ENCODE results near the gene NDST1. TPM values are rescaled to one million over a fixed set of nuclear protein-coding genes. Genes with fewer than 3 reads are reported as not detected.

NDST1 gene
- total and polyA plus RNA-seq, 10 donors: 6.1 to 360 (median 223) TPM

- Histone ChIP-seq H3K27ac (peak overlapping the region in 6 of 8 donors; percentile 22 to 81 (median 74)), H3K36me3 (peaks cover 0 to 80% (median 2%) of the 10 kb centered on the region in 6 donors), H3K4me1 (peaks cover 21 to 95% (median 80%) of the 10 kb centered on the region in 6 donors), H3K9me3 (no peaks in the 10 kb centered on the region), H3K27me3 (replicated peaks in 1 of 7) (no peaks in the 10 kb centered on the region), H3K4me3 (peak overlapping the region in 1 of 8 donors; percentile 4)
- no peak for DNase-seq
- TF ChIP-seq CTCF (IDR thresholded peaks at IDR 0.05 in 8 of 11, conservative IDR thresholded peaks at IDR 0.05 in 3 of 11): no peak
- no peak for TF ChIP-seq POLR2AphosphoS5 (IDR thresholded peaks at IDR 0.05)
- no peak for TF ChIP-seq POLR2A (IDR thresholded peaks at IDR 0.05)
- intact Hi-C loops (cut with DNase I; ENCODE audit: low total_unique reads): no loop called here
- WGBS, 5 donors: 54 to 70% (median 68%) methylated on average over 6 of the region's 6 CpGs
Measured at GRCh38 chr5:150498501-150498900, 9.4 kb upstream of the NDST1 start.

GRCh38 chr5:150498971-150499370 is 9.0 kb upstream of the NDST1 start:
- intact Hi-C loops (cut with DNase I; ENCODE audit: low total_unique reads): no loop called here
- Histone ChIP-seq H3K27me3 (replicated peaks in 1 of 7) (no peaks in the 10 kb centered on the region), H3K36me3 (peaks cover 0 to 76% (median 2%) of the 10 kb centered on the region in 6 donors), H3K9me3 (no peaks in the 10 kb centered on the region), H3K27ac (peak overlapping the region in 6 of 8 donors; percentile 9 to 81 (median 76)), H3K4me1 (peaks cover 26 to 97% (median 83%) of the 10 kb centered on the region in 6 donors), H3K4me3 (no peak overlapping the region)
- TF ChIP-seq POLR2A (IDR thresholded peaks at IDR 0.05) (no peak), CTCF (IDR thresholded peaks at IDR 0.05 in 8 of 11, conservative IDR thresholded peaks at IDR 0.05 in 3 of 11) (no peak)
- DNase-seq: no peak

GRCh38 chr5:150499437-150499956 is 8.4 kb upstream of the NDST1 start:
- Histone ChIP-seq H3K4me1 (peaks cover 28 to 98% (median 85%) of the 10 kb centered on the region in 6 donors), H3K36me3 (peaks cover 0 to 70% (median 2%) of the 10 kb centered on the region in 6 donors), H3K9me3 (no peaks in the 10 kb centered on the region), H3K4me3 (no peak overlapping the region), H3K27me3 (replicated peaks in 1 of 7) (no peaks in the 10 kb centered on the region), H3K27ac (peak overlapping the region in 6 of 8 donors; percentile 9 to 81 (median 76))
- DNase-seq: no peak
- intact Hi-C loops (cut with DNase I; ENCODE audit: low total_unique reads): no loop called here
- 57 to 82% (median 69%) methylated on average over 4 to 7 of the region's 7 CpGs for WGBS, 5 donors
- TF ChIP-seq CTCF (IDR thresholded peaks at IDR 0.05 in 8 of 11, conservative IDR thresholded peaks at IDR 0.05 in 3 of 11) (no peak), POLR2A (IDR thresholded peaks at IDR 0.05) (no peak), POLR2AphosphoS5 (IDR thresholded peaks at IDR 0.05) (no peak)

GRCh38 chr5:150500328-150500841 is 7.5 kb upstream of the NDST1 start:
- whole genome bisulfite sequencing, 5 donors: 56 to 83% (median 70%) methylated on average over 3 of the region's 3 CpGs
- Histone ChIP-seq H3K36me3 (peaks cover 0 to 62% (median 2%) of the 10 kb centered on the region in 6 donors), H3K27me3 (replicated peaks in 1 of 7) (no peaks in the 10 kb centered on the region), H3K4me3 (no peak overlapping the region), H3K27ac (peak overlapping the region in 6 of 8 donors; percentile 54 to 81 (median 76)), H3K9me3 (no peaks in the 10 kb centered on the region), H3K4me1 (peaks cover 31 to 100% (median 92%) of the 10 kb centered on the region in 6 donors)
- TF ChIP-seq POLR2A (IDR thresholded peaks at IDR 0.05): no peak
- peak in 2 of 3 donors; percentile 32 to 44 for TF ChIP-seq POLR2AphosphoS5 (IDR thresholded peaks at IDR 0.05)
- DNase-seq: no peak
- intact Hi-C loops (cut with DNase I; ENCODE audit: low total_unique reads): no loop called here

Measured in spleen (tissue), 11 donors.